GM12873 (cell line): Measurements from ENCODE around the gene NOC4L.

ENCODE experiments used
- TF ChIP-seq, protein P1 (sequence below): IDR thresholded peaks from 2 replicates; pipeline ENCODE4 v1.5.1; 2012; ENCODE audit warnings: low read depth, mild to moderate bottlenecking, moderate library complexity, low read length, control low read depth; ENCODE audit not compliant: insufficient read depth; ENCODE audit errors: missing control alignments

Gene NOC4L

GRCh38 chr12:132197581-132198354, 53.5 kb downstream of the NOC4L start:
- TF ChIP-seq, protein P1, sequence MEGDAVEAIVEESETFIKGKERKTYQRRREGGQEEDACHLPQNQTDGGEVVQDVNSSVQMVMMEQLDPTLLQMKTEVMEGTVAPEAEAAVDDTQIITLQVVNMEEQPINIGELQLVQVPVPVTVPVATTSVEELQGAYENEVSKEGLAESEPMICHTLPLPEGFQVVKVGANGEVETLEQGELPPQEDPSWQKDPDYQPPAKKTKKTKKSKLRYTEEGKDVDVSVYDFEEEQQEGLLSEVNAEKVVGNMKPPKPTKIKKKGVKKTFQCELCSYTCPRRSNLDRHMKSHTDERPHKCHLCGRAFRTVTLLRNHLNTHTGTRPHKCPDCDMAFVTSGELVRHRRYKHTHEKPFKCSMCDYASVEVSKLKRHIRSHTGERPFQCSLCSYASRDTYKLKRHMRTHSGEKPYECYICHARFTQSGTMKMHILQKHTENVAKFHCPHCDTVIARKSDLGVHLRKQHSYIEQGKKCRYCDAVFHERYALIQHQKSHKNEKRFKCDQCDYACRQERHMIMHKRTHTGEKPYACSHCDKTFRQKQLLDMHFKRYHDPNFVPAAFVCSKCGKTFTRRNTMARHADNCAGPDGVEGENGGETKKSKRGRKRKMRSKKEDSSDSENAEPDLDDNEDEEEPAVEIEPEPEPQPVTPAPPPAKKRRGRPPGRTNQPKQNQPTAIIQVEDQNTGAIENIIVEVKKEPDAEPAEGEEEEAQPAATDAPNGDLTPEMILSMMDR, result no peak

DNA sequence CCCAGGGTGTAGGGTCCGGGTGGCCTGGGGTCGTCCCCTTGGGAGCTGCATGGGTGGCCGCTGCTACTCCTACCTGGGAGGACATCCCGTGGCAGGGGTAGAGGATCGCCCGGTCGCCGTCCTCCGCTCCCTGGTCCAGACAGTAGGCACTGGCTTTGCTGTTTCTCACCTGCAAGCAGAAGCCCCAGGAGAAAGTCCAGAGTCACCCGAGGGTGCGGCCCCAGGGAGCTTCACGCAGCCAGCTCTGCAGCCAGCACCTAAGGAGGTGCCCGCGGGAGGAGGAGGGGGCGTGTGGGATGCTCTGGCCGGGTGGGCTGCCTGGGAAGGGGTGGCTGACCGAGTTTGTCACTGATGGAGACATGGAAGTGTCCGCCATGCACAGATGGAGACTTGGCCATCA, 54.8 kb downstream of the NOC4L start:
- TF ChIP-seq, protein P1, result no peak

DNA sequence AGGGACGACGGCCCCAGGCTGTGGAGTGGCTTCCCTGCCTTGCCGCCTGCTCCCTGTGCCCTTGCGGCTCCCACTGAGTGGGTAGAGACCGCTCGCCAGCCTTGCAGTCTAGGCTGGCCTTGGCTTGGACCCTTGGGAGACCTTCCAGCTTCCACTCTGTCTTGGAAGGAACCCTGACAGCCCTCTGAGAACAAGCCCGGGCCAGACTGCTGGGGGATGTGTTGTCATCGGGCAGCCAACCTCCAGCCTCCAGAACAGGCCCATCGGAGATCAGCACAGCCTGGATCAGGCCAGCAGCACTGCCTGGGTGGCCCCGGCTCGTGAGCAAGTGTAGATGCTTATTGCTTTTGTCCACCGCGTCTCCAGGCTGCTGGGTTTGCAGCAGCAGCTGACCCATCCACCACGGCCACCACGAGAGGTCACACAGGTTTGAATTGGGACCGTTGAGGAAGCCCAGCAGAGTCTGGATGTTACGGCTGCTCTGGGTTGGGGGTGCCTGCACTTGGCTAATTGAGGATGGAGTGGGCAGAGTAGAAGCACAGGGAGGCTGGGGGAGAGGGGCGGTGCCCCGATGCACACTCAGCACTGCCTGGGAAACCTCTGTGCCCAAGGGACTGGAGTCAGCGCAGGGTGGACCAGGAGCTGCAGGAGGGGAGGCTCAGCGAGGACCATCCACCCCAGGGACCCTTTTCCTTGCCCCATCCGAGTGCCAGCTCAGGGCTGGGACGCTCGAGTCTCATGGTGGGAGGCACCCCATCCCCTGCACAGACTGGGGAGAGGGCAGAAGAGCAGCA, 55.5 kb downstream of the NOC4L start:
- TF ChIP-seq, protein P1, result no peak

GRCh38 chr12:132200800-132201199, 56.5 kb downstream of the NOC4L start:
- TF ChIP-seq, protein P1, result no peak

DNA sequence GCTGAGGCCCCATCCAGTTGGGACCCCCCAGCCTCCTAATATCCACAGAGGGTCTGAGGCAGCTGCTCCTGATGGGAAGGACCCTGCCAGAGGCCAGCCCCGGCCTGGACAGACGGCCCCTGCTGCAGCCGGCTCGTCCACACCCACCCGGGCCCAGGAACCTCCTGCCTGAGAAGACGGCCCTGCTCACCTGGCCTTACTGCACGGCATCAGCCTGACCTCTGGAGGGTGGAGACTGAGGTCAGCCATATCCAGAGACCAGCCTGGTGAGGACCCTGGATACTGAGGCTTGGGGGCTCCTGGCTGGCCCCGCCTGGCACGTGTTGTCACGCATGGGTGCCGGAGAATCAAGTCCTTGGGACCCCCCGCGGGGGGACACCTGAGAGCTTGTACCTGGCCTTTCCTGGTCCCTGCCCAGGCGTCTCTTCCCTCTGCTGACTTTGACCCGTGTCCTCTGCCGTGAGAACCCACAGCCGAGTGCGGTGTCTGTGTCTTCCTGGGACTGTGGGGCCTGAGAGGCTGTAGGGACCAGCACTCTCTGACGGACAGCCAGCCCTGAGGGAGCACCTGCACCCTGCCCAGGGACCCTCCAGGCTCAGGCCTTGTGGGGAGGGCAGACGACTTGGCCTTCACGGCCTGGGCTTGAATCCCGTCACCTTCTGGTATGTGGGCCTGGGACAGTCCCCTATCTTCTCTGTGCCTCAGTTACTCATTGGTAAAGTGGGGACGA, 57.3 kb downstream of the NOC4L start:
- TF ChIP-seq, protein P1, result no peak
